Measurements from ENCODE around the gene IKBKE. TPM values are rescaled to one million over a fixed set of nuclear protein-coding genes. Genes with fewer than 3 reads are reported as not detected.

IKBKE gene
- total and polyA plus RNA-seq, 2 donors (not counting 3 experiments of a cell fraction or from before 2014, with no cell fraction given), result 17.9 to 20.7 TPM

DNA sequence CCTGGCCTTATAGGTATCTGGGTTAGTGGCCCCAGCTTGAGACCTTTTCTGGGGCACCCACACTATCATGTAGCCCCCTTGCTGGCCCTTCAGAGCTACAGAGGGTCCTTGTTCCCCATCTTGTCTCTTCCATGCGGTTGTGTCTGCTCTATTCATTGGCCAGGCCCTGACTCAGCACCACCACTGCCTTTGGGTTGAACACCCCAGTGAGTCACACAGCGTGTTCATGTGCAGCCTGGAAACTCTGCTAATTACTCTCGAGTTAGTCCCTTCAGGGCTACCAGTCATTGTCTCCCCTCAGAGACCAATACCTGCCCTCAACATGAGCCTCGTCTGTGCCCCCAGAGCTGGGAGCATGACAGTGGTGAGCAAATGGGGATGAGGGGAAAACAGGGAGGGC lies 28.2 kb upstream of the IKBKE start:
- Histone ChIP-seq H3K4me1 (ENCODE audit: control insufficient read depth, extremely low read depth, insufficient read depth, low read length) (peaks cover 7% of the 10 kb centered on the region), H3K36me3 (ENCODE audit: control insufficient read depth in 2 of 2, extremely low read depth in 1 of 2, insufficient read depth in 2 of 2, low read length in 2 of 2) (peaks cover 22 to 30% of the 10 kb centered on the region in 2 experiments), H3K27ac (ENCODE audit: insufficient read depth, low read depth, low read length) (no peak overlapping the region), H3K79me2 (ENCODE audit: control insufficient read depth, insufficient read depth, low read length) (no peaks in the 10 kb centered on the region), H3K4me2 (ENCODE audit: insufficient read depth, low read length) (no peak overlapping the region), H3K4me3 (replicated peaks in 1 of 3; ENCODE audit: insufficient read depth in 1 of 3, low read depth in 1 of 3, low read length in 3 of 3) (no peak overlapping the region), H3K9me3 (replicated peaks; ENCODE audit: control insufficient read depth, insufficient read depth, low read length) (no peaks in the 10 kb centered on the region), H3K27me3 (ENCODE audit: control insufficient read depth in 2 of 2, insufficient read depth in 2 of 2, low read length in 2 of 2) (no peaks in the 10 kb centered on the region), H4K20me1 (replicated peaks; ENCODE audit: control insufficient read depth, extremely low read depth, insufficient read depth, low read length) (no peaks in the 10 kb centered on the region), H3K9ac (replicated peaks; ENCODE audit: extremely low read depth, insufficient read depth, low read length) (no peak overlapping the region), H2AFZ (ENCODE audit: low read depth, low read length) (no peak overlapping the region), H3K9me1 (replicated peaks; ENCODE audit: control insufficient read depth, extremely low read depth, insufficient read depth, low read length) (no peaks in the 10 kb centered on the region)
- dilution Hi-C loops (cut with MboI; ENCODE audit: extremely low pct_ligation_motif_present, low sequenced_read_pairs), result no loop called here
- TF ChIP-seq MYC (IDR thresholded peaks at IDR 0.05; ENCODE audit: low read depth, low read length) (no peak), FOS (IDR thresholded peaks at IDR 0.05; ENCODE audit: borderline replicate concordance, insufficient read depth, low read length) (no peak), POLR2AphosphoS5 (IDR thresholded peaks at IDR 0.05; ENCODE audit: insufficient read depth, low read depth, low read length) (no peak), GATA2 (IDR thresholded peaks at IDR 0.05; ENCODE audit: insufficient read depth, insufficient read length, low read depth, low read length) (no peak), JUN (IDR thresholded peaks at IDR 0.05; ENCODE audit: borderline replicate concordance, insufficient read depth, insufficient read length, low read depth) (no peak), POLR2A (IDR thresholded peaks at IDR 0.05; ENCODE audit: low read depth, low read length) (no peak), EZH2 (IDR thresholded peaks at IDR 0.05; ENCODE audit: borderline replicate concordance, low read depth, low read length, severe bottlenecking) (no peak)
- TF ChIP-seq, protein P1, sequence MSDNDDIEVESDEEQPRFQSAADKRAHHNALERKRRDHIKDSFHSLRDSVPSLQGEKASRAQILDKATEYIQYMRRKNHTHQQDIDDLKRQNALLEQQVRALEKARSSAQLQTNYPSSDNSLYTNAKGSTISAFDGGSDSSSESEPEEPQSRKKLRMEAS (IDR thresholded peaks at IDR 0.05; ENCODE audit: insufficient read depth, insufficient read length), result no peak
- TF ChIP-seq, protein P2, sequence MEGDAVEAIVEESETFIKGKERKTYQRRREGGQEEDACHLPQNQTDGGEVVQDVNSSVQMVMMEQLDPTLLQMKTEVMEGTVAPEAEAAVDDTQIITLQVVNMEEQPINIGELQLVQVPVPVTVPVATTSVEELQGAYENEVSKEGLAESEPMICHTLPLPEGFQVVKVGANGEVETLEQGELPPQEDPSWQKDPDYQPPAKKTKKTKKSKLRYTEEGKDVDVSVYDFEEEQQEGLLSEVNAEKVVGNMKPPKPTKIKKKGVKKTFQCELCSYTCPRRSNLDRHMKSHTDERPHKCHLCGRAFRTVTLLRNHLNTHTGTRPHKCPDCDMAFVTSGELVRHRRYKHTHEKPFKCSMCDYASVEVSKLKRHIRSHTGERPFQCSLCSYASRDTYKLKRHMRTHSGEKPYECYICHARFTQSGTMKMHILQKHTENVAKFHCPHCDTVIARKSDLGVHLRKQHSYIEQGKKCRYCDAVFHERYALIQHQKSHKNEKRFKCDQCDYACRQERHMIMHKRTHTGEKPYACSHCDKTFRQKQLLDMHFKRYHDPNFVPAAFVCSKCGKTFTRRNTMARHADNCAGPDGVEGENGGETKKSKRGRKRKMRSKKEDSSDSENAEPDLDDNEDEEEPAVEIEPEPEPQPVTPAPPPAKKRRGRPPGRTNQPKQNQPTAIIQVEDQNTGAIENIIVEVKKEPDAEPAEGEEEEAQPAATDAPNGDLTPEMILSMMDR (IDR thresholded peaks at IDR 0.05; ENCODE audit: extremely low read depth in 1 of 2, insufficient read depth in 1 of 2, low read depth in 1 of 2, low read length in 2 of 2), result no peak
- no TSS peak for BruUV-seq (replicated peaks)
- intact Hi-C loops (cut with micrococcal nuclease), result no loop called here
- no peak for DNase-seq (ENCODE audit: low read depth, low spot score)
- ChIA-PET POLR2A (no interaction called here), CTCF (interaction anchor here (1.8 kb wide), 1 partner anchor 11 kb away, joined by 7 read pairs; no protein-coding TSS in a partner anchor)
- FAIRE-seq, result no peak

Measured in endothelial cell of umbilical vein (primary cell).